NB4 (cell line): Measurements from ENCODE around the gene YKT6.

Source experiments
- POLR2A ChIP-seq: IDR thresholded peaks from 2 replicates; pipeline ENCODE4 v1.6.1; 2011; ENCODE audit warnings: mild to moderate bottlenecking; ENCODE audit not compliant: insufficient read length; ENCODE audit errors: extremely low read depth
- TF ChIP-seq, protein P1 (sequence below): IDR thresholded peaks from one replicate; pipeline ENCODE4 v1.5.1; 2012; ENCODE audit warnings: low read depth, low read length

DNA sequence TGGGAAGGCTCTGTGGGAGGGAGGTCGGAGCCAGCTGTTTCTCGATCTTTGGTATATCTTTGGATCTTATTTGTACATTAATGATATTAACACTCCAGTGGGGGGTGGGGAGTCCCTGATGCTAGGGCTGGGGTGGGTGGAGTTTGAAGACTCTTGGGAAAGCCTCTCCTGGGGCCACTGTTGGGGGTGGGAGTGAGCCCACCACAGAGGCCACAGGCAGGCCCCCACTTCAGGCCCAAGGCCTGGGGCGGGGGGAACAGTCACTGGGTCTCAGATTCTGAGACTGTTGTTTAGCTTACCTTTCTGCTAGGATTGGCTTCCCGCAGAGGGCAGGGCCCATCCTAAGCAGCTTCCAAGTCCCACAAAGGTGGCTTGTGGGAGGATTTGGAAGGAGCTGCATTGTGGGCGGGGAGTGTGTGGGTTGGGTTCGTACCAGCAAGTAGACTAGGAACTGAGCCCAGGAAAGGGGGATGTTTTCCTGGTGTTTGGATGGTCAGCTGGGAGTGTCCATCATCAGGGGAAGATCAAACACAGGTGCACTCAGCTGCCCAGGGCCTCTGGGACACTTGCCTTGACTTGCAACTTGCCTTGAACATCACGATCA is 11.9 kb downstream of the YKT6 start:
- TF ChIP-seq, protein P1, sequence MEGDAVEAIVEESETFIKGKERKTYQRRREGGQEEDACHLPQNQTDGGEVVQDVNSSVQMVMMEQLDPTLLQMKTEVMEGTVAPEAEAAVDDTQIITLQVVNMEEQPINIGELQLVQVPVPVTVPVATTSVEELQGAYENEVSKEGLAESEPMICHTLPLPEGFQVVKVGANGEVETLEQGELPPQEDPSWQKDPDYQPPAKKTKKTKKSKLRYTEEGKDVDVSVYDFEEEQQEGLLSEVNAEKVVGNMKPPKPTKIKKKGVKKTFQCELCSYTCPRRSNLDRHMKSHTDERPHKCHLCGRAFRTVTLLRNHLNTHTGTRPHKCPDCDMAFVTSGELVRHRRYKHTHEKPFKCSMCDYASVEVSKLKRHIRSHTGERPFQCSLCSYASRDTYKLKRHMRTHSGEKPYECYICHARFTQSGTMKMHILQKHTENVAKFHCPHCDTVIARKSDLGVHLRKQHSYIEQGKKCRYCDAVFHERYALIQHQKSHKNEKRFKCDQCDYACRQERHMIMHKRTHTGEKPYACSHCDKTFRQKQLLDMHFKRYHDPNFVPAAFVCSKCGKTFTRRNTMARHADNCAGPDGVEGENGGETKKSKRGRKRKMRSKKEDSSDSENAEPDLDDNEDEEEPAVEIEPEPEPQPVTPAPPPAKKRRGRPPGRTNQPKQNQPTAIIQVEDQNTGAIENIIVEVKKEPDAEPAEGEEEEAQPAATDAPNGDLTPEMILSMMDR: no peak
- TF ChIP-seq POLR2A: no peak
